ENCODE data around the gene OR14C36. TPM values are rescaled to one million over a fixed set of nuclear protein-coding genes. Genes with fewer than 3 reads are reported as not detected.

Gene OR14C36
- total RNA-seq, 2 donors from 2014 or later, result not detected

- TF ChIP-seq CTCF (IDR thresholded peaks at IDR 0.05), result no peak
- no peaks in the 10 kb centered on the region for H3K36me3 ChIP-seq
- no peak for ATAC-seq (ENCODE audit: insufficient number of reproducible peaks, low FRiP score, low read depth)
- no peak overlapping the region for H3K4me3 ChIP-seq
- H3K27me3 ChIP-seq (replicated peaks; ENCODE audit: insufficient read depth), result no peaks in the 10 kb centered on the region
- no peak for DNase-seq (ENCODE audit: low spot score)
- no peaks in the 10 kb centered on the region for H3K4me1 ChIP-seq (ENCODE audit: control insufficient read depth in 1 of 2, low read depth in 2 of 2)
- no peaks in the 10 kb centered on the region for H3K9me3 ChIP-seq
- H3K27ac ChIP-seq, result no peak overlapping the region
Measured at GRCh38 chr1:248372394-248372793, 23.8 kb downstream of the OR14C36 start.

GRCh38 chr1:248373761-248374160 lies 25.2 kb downstream of the OR14C36 start:
- Histone ChIP-seq H3K36me3 (no peaks in the 10 kb centered on the region), H3K4me1 (ENCODE audit: control insufficient read depth in 1 of 2, low read depth in 2 of 2) (no peaks in the 10 kb centered on the region)
- no peak for TF ChIP-seq CTCF (IDR thresholded peaks at IDR 0.05)

GRCh38 chr1:248375446-248375845 lies 26.9 kb downstream of the OR14C36 start, which contains the start of gene OR2T6:
TSS of gene OR2T6 (plus strand) at chr1:248375746. CDS start at chr1:248387609, 11,863 bp downstream.
- DNase-seq (ENCODE audit: low spot score), result no peak
- Histone ChIP-seq H3K4me1 (ENCODE audit: control insufficient read depth in 1 of 2, low read depth in 2 of 2) (no peaks in the 10 kb centered on the region), H3K4me3 (no peak within 1 kb of the TSS), H3K9me3 (no peaks in the 10 kb centered on the region), H3K27me3 (replicated peaks; ENCODE audit: insufficient read depth) (no peaks in the 10 kb centered on the region), H3K36me3 (no peaks in the 10 kb centered on the region), H3K27ac (no peak within 1 kb of the TSS)
- TF ChIP-seq CTCF (IDR thresholded peaks at IDR 0.05), result no peak
- ATAC-seq (ENCODE audit: insufficient number of reproducible peaks, low FRiP score, low read depth), result no peak

More at GRCh38 chr1:248373761-248374160, 25.2 kb downstream of the OR14C36 start:
- Histone ChIP-seq H3K9me3 (no peaks in the 10 kb centered on the region), H3K27ac (no peak overlapping the region), H3K27me3 (replicated peaks; ENCODE audit: insufficient read depth) (no peaks in the 10 kb centered on the region), H3K4me3 (no peak overlapping the region)
- ATAC-seq (ENCODE audit: insufficient number of reproducible peaks, low FRiP score, low read depth) (no peak), DNase-seq (ENCODE audit: low spot score) (no peak)

GRCh38 chr1:248376916-248377315 lies 28.3 kb downstream of the OR14C36 start:
- TF ChIP-seq CTCF (IDR thresholded peaks at IDR 0.05), result no peak
- Histone ChIP-seq H3K9me3 (no peaks in the 10 kb centered on the region), H3K4me1 (ENCODE audit: control insufficient read depth in 1 of 2, low read depth in 2 of 2) (no peaks in the 10 kb centered on the region), H3K4me3 (no peak overlapping the region), H3K36me3 (no peaks in the 10 kb centered on the region), H3K27ac (no peak overlapping the region), H3K27me3 (replicated peaks; ENCODE audit: insufficient read depth) (no peaks in the 10 kb centered on the region)
- ATAC-seq (ENCODE audit: insufficient number of reproducible peaks, low FRiP score, low read depth) (no peak), DNase-seq (ENCODE audit: low spot score) (no peak)

GRCh38 chr1:248380854-248381253 lies 32.3 kb downstream of the OR14C36 start:
- Histone ChIP-seq H3K36me3 (no peaks in the 10 kb centered on the region), H3K27me3 (replicated peaks; ENCODE audit: insufficient read depth) (no peaks in the 10 kb centered on the region), H3K27ac (no peak overlapping the region), H3K4me3 (no peak overlapping the region), H3K9me3 (no peaks in the 10 kb centered on the region), H3K4me1 (ENCODE audit: control insufficient read depth in 1 of 2, low read depth in 2 of 2) (no peaks in the 10 kb centered on the region)
- TF ChIP-seq CTCF (IDR thresholded peaks at IDR 0.05), result no peak
- ATAC-seq (ENCODE audit: insufficient number of reproducible peaks, low FRiP score, low read depth) (no peak), DNase-seq (ENCODE audit: low spot score) (no peak)

Data from thoracic aorta (tissue), 2 donors.